ENCODE data around the gene PIK3C2B. TPM values are rescaled to one million over a fixed set of nuclear protein-coding genes. Genes with fewer than 3 reads are reported as not detected.
"Not testable (repeated sequence)": the region's sequence is repeated elsewhere in the genome, so short reads cannot be mapped to it uniquely, and the experiment has no call there.

The PIK3C2B gene
- total RNA-seq, 2 donors from 2014 or later: 13.1 to 19.4 TPM

DNA sequence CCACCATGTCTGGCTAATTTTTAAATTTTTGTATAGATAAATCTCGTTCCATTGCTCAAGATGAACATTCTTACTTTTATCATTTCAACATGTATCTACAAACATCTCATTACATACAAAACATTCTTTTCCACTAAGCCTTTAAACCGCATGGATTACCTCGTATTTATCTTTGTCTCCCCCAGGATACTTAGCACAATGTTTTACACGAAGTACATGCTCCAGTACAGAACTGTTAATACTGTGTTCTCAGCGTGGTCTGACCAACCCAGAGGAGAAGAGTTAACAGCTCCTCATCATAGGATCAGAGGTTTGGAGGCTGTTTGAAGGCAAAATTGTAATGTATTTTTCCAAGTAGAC lies 7.4 kb downstream of the PIK3C2B start:
- Histone ChIP-seq H3K36me3 (no peaks in the 10 kb centered on the region), H3K9me3 (no peaks in the 10 kb centered on the region), H3K4me3 (no peak overlapping the region), H3K27me3 (no peaks in the 10 kb centered on the region), H3K4me1 (peaks cover 0 to 17% of the 10 kb centered on the region in 2 donors), H3K27ac (no peak overlapping the region)
- no peak for DNase-seq (ENCODE audit: low spot score)
- TF ChIP-seq, protein P1, sequence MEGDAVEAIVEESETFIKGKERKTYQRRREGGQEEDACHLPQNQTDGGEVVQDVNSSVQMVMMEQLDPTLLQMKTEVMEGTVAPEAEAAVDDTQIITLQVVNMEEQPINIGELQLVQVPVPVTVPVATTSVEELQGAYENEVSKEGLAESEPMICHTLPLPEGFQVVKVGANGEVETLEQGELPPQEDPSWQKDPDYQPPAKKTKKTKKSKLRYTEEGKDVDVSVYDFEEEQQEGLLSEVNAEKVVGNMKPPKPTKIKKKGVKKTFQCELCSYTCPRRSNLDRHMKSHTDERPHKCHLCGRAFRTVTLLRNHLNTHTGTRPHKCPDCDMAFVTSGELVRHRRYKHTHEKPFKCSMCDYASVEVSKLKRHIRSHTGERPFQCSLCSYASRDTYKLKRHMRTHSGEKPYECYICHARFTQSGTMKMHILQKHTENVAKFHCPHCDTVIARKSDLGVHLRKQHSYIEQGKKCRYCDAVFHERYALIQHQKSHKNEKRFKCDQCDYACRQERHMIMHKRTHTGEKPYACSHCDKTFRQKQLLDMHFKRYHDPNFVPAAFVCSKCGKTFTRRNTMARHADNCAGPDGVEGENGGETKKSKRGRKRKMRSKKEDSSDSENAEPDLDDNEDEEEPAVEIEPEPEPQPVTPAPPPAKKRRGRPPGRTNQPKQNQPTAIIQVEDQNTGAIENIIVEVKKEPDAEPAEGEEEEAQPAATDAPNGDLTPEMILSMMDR (IDR thresholded peaks at IDR 0.05): no peak

DNA sequence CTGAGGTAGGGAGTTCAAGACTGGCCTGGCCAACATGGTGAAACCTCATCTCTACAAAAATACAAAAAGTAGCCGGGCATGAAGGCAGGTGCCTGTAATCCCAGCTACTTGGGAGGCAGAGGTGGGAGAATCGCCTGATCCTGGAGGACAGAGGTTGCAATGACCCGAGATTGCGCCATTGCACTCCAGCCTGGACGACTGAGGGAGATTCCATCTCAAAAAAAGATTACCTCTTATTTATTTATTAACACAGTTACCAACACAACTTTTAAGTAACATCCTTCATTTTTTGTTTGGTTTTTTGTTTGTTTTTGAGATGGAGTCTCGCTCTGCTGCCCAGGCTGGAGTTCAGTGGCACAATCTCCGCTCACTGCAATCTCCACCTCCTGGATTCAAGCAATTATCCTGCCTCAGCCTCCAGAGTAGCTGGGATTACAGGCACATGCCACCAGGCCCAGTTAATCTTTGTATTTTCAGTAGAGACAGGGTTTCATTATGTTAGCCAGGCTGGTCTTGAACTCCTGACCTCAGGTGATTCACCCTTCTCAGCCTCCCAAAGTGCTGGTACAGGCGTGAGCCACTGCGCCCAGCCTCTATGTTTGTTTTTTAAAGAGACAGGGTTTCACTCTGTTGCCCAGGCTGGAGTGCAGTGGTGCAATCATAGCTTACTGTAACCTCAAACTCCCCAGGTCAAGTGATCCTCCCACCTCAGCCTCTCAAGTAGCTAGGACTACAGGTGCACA lies 7.9 kb downstream of the PIK3C2B start:
- not testable (repeated sequence) for H3K27me3 ChIP-seq; DNase-seq (ENCODE audit: low spot score); H3K9me3 ChIP-seq; H3K4me3 ChIP-seq; H3K36me3 ChIP-seq; H3K27ac ChIP-seq
- peaks cover 0 to 17% of the 10 kb centered on the region in 2 donors for H3K4me1 ChIP-seq

DNA sequence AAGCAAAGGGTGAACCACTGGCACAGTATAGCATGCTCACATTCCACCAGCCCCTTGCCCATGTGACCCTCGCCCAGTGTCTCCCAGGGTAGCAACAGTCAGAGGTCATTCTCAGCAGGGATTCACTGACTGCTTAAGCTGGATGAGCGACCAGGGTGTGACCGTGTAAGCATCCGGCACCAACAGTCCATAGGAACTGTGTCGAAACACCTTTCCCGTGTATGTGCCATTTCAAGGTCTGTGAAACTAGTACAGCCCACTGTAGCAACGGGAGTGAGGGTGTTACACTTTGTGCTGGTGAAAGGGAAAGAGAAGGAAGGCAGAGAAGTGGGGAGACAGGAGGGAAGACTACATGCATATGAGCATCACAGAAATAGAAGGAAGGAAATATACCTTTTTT lies 10.8 kb downstream of the PIK3C2B start:
- Histone ChIP-seq H3K4me3 (no peak overlapping the region), H3K27ac (no peak overlapping the region), H3K4me1 (peaks cover 0 to 43% of the 10 kb centered on the region in 2 donors), H3K27me3 (no peaks in the 10 kb centered on the region), H3K36me3 (no peaks in the 10 kb centered on the region), H3K9me3 (no peaks in the 10 kb centered on the region)
- TF ChIP-seq, protein P1 (IDR thresholded peaks at IDR 0.05): no peak
- no peak for DNase-seq (ENCODE audit: low spot score)

DNA sequence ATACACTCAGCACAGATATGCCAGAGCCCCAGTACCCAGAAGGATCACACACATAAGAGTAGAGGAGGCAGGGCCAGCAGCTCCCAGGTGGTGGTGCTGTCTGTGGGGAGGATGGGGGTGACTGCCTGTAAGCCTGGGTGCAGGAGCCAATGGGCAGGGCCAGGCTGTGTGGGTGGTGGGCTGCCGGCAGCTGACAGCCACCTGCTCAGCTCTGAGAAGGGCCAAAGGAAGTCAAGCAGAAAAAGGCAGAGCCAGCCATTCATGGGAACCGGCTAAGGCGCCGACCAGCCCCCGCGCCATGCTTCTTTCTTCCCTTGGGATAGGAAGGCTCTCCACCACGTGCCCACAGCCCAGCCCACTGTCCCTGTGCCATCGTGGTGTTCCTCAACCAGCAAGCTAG lies 14.1 kb downstream of the PIK3C2B start:
- Histone ChIP-seq H3K4me3 (no peak overlapping the region), H3K36me3 (no peaks in the 10 kb centered on the region), H3K27me3 (no peaks in the 10 kb centered on the region), H3K4me1 (peaks cover 0 to 76% of the 10 kb centered on the region in 2 donors), H3K9me3 (no peaks in the 10 kb centered on the region), H3K27ac (no peak overlapping the region)
- TF ChIP-seq, protein P1 (IDR thresholded peaks at IDR 0.05): no peak
- no peak for DNase-seq (ENCODE audit: low spot score)

DNA sequence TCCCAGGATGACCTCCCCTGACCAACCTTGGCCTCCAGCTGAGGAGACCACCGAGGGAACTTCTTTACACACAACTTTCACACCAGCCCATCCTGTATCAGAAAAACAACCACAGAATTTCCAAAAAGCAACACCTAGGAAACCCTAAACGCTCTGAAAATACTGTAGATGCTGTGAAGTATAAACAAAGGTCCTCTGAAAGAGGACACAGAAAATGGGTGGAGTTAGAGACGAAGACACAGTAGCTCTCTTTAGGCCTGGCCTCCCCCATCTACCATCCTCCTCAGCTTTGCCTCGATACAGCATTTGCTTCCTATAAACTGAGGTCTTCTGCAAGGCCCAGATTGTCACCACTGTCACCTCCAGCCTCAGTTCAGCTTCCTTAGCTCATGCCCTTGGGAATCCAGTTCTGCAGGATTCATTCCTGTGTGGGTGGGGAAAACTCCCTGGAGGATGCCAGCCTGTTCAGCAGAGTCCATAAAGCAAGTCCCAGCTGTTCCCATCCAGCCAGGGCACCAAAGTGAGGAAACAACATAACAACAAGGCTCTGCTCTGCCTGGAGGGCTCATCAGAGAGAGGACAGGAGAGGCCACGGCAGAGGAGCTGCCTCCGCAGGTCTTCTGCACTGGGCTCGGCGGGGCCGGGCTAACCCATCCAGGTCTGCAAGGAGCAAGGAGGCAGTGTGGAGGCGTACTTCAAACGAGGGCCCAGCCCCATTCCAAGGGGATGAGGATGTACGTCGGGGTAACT lies 15.0 kb downstream of the PIK3C2B start:
- TF ChIP-seq, protein P1 (IDR thresholded peaks at IDR 0.05): no peak
- Histone ChIP-seq H3K36me3 (no peaks in the 10 kb centered on the region), H3K9me3 (no peaks in the 10 kb centered on the region), H3K27ac (no peak overlapping the region), H3K4me1 (peaks cover 0 to 81% of the 10 kb centered on the region in 2 donors), H3K4me3 (no peak overlapping the region), H3K27me3 (no peaks in the 10 kb centered on the region)
- no peak for DNase-seq (ENCODE audit: low spot score)

DNA sequence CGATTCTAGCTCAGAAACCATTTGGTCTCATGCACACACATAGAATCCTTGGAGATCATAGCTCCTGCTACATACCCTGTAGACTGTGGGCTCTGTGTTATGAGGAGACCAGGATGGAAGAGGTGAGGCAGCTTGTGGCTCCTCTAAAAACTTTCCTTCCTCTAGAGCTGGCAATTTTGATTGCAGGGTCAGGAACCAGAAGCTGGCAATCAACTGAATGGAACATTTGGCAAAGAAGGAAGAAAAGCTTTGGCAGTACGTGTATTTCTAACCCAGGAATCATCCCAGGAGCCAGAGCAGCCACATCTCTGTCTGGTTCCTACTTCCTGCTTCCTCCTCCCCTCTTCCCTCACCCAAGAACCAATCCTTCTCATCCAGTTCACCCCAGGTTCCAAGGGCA lies 15.7 kb downstream of the PIK3C2B start:
- DNase-seq (ENCODE audit: low spot score): no peak
- Histone ChIP-seq H3K4me1 (peaks cover 0 to 84% of the 10 kb centered on the region in 2 donors), H3K9me3 (no peaks in the 10 kb centered on the region), H3K27me3 (no peaks in the 10 kb centered on the region), H3K36me3 (no peaks in the 10 kb centered on the region), H3K4me3 (no peak overlapping the region), H3K27ac (no peak overlapping the region)
- TF ChIP-seq, protein P1 (IDR thresholded peaks at IDR 0.05): no peak

Data from right atrium auricular region (tissue), 2 donors.